Adrenal gland (tissue), 12 donors: ENCODE results near the gene VAMP1. TPM values are rescaled to one million over a fixed set of nuclear protein-coding genes. Genes with fewer than 3 reads are reported as not detected.
"Not testable (repeated sequence)": the region's sequence is repeated elsewhere in the genome, so short reads cannot be mapped to it uniquely, and the experiment has no call there.

Experiments
- DNase-seq, 7 donors: peaks; one replicate each; pipeline ENCODE4 v3.0.0-alpha.2; 2019 to 2020
- H3K27ac ChIP-seq, 5 donors: fragments of 200-600 bp; sonication (generic) in 4 of 5; 1 replicate in 3 of 5; 2 replicates in 2 of 5; pipeline versions ENCODE4 v1.5.1 to v1.8.0; 2016 to 2020; ENCODE audit warnings: mild to moderate bottlenecking in 1 of 5
- H3K27me3 ChIP-seq: fragments of 200-600 bp; 2 replicates; pipeline ENCODE4 v1.8.0; 2021
- H3K36me3 ChIP-seq, 2 donors: fragments of 200-600 bp; replicated peaks in 1 of 2; 1 replicate in 1 of 2; 2 replicates in 1 of 2; pipeline versions ENCODE4 v1.5.1 to v1.8.0; 2018 to 2022
- H3K4me1 ChIP-seq, 2 donors: fragments of 200-600 bp; replicated peaks in 1 of 2; 1 replicate in 1 of 2; 2 replicates in 1 of 2; pipeline versions ENCODE4 v1.5.1 to v1.8.0; 2018 to 2021
- H3K4me3 ChIP-seq, 4 donors: fragments of 200-600 bp; sonication (generic) in 3 of 4; one replicate each; pipeline ENCODE4 v1.5.1; 2016 to 2018
- H3K9me3 ChIP-seq, 3 donors: fragments of 200-600 bp; sonication (generic) in 1 of 3; replicated peaks in 1 of 3; 1 replicate in 2 of 3; 2 replicates in 1 of 3; pipeline versions ENCODE4 v1.5.1 to v1.8.0; 2016 to 2021
- CTCF ChIP-seq, 6 experiments: fragments of 450-650 bp in 4 of 6; fragments of 200-600 bp in 2 of 6; sonication (generic) in 1 of 6; IDR thresholded peaks; 1 replicate in 5 of 6; 2 replicates in 1 of 6; pipeline versions ENCODE4 v1.5.1 to v1.8.0; 2016 to 2021; ENCODE audit warnings: antibody characterized with exemption in 6 of 6, mild to moderate bottlenecking in 2 of 6, moderate library complexity in 1 of 6
- POLR2A ChIP-seq, 2 donors: fragments of 450-650 bp; IDR thresholded peaks; one replicate each; pipeline ENCODE4 v1.6.1; 2017; ENCODE audit warnings: antibody characterized with exemption in 2 of 2, mild to moderate bottlenecking in 2 of 2, moderate library complexity in 1 of 2
- WGBS, 4 donors: extraction: QIAGEN DNeasy Blood & Tissue Kit in 2 of 4; methylation state at CpG; one replicate each; pipeline versions ENCODE4 v1.1.5 to v1.1.7; 2013 to 2017; 5-methylcytosine and 5-hydroxymethylcytosine counted together
- intact Hi-C, 2 donors: fragments of 100-400 bp; cut with DNase I; formaldehyde crosslinking; loops; one replicate each; pipeline versions ENCODE4 v1.14.1 to v1.15.0; 2022 to 2023
- polyA plus RNA-seq, 3 donors: library from polyadenylated mRNA; stranded (reverse); fragments of 200-250 nt in 2 of 3; fragments of 350-450 nt in 1 of 3; fragmentation: Illumina TruSeq in 1 of 3; extraction: RNeasy Lipid Tissue Mini Kit (QIAGEN cat#74804) in 1 of 3; gene quantifications; one replicate each; pipeline ENCODE4 v1.2.3, GENCODE V29; 2013 to 2014
- total RNA-seq, 9 donors: library from RNA; depleted of rRNA in 4 of 9; stranded (reverse); fragments of >200 nt in 4 of 9; fragments of 120-200 nt in 1 of 9; fragmentation: NEBNext Ultra II Directional in 1 of 9; extraction: Animal tissue kit (Norgen Biotek cat#: 25700) in 1 of 9; gene quantifications; one replicate each; pipeline versions ENCODE4 v1.1.0 to v1.2.4, GENCODE V29; 2013 to 2023
- donor health status: healthy with polysubstance abuse.
- donor health status: Bipolar disorder and iron deficiency.
- donor health status: DM: yes; HTN: yes; CAD: no.
- donor health status: DM: no; HTN: no; CAD: no.
- donor health status: DM: no; HTN: no; CAD: no.
- donor health status: DM: yes; HTN: yes; CAD: no.

Gene VAMP1
- total and polyA plus RNA-seq, 12 donors = 2.8 to 26.7 (median 9.1) TPM

GRCh38 chr12:6507102-6507998, 36.9 kb upstream of the VAMP1 start:
- intact Hi-C loops = no loop called here
- no peaks in the 10 kb centered on the region for H3K4me1 ChIP-seq
- H3K4me3 ChIP-seq = no peak overlapping the region
- H3K27ac ChIP-seq = no peak overlapping the region
- peaks cover 0 to 35% of the 10 kb centered on the region in 2 donors for H3K36me3 ChIP-seq
- WGBS, 4 donors = 81 to 91% (median 87%) methylated on average over 12 of the region's 12 CpGs
- H3K9me3 ChIP-seq = no peaks in the 10 kb centered on the region
- DNase-seq = no peak
- H3K27me3 ChIP-seq = no peaks in the 10 kb centered on the region
- TF ChIP-seq POLR2A (IDR thresholded peaks at IDR 0.05) (no peak), CTCF (IDR thresholded peaks at IDR 0.05) (no peak)

- no peak for TF ChIP-seq CTCF (IDR thresholded peaks at IDR 0.05)
- H3K9me3 ChIP-seq = no peaks in the 10 kb centered on the region
- no peak for DNase-seq
- peaks cover 0 to 33% of the 10 kb centered on the region in 2 donors for H3K36me3 ChIP-seq
- no peaks in the 10 kb centered on the region for H3K27me3 ChIP-seq
- intact Hi-C loops = no loop called here
- WGBS, 4 donors = 91 to 96% (median 94%) methylated on average over 2 of the region's 2 CpGs
- no peak overlapping the region for H3K27ac ChIP-seq
- peaks cover 0 to 2% of the 10 kb centered on the region in 2 donors for H3K4me1 ChIP-seq
- no peak overlapping the region for H3K4me3 ChIP-seq
Measured at GRCh38 chr12:6500466-6500865, 30.0 kb upstream of the VAMP1 start.

GRCh38 chr12:6497291-6497690, 26.8 kb upstream of the VAMP1 start:
- intact Hi-C loops = not testable (repeated sequence)

GRCh38 chr12:6494968-6495367, 24.5 kb upstream of the VAMP1 start:
- H3K4me1 ChIP-seq = peaks cover 15 to 23% of the 10 kb centered on the region in 2 donors
- peaks cover 0 to 23% of the 10 kb centered on the region in 2 donors for H3K36me3 ChIP-seq
- H3K4me3 ChIP-seq = no peak overlapping the region
- TF ChIP-seq CTCF (IDR thresholded peaks at IDR 0.05) (no peak), POLR2A (IDR thresholded peaks at IDR 0.05) (no peak)
- intact Hi-C loops = no loop called here
- no peak for DNase-seq
- no peaks in the 10 kb centered on the region for H3K9me3 ChIP-seq
- no peak overlapping the region for H3K27ac ChIP-seq
- 64 to 89% (median 84%) methylated on average over 1 of the region's 1 CpG for WGBS, 4 donors
- H3K27me3 ChIP-seq = no peaks in the 10 kb centered on the region

More at GRCh38 chr12:6497291-6497690, 26.8 kb upstream of the VAMP1 start:
- H3K4me3 ChIP-seq, DNase-seq, H3K27ac ChIP-seq, H3K27me3 ChIP-seq, H3K9me3 ChIP-seq: not testable (repeated sequence)
- Histone ChIP-seq H3K4me1 (peaks cover 12 to 20% of the 10 kb centered on the region in 2 donors), H3K36me3 (peaks cover 0 to 20% of the 10 kb centered on the region in 2 donors)
- WGBS, 4 donors = 69 to 91% (median 80%) methylated on average over 3 of the region's 3 CpGs
